Activated naive CD4-positive, alpha-beta T cell treated with anti-CD3 and anti-CD28 coated beads, Interleukin-2, amount 50 U/mL, for 24 hours (primary cell): Measurements from ENCODE around the gene MYPOP.
A peak's percentile ranks its signal among the peaks of the same experiment; 100 is the strongest.

Experiments
- H3K27ac Mint-ChIP-seq: one replicate; pipeline ENCODE4 v1.8.0; 2021; ENCODE audit warnings: mild to moderate bottlenecking, mixed read lengths
- H3K27me3 Mint-ChIP-seq: one replicate; pipeline ENCODE4 v1.8.0; 2021; ENCODE audit warnings: mixed read lengths
- H3K36me3 Mint-ChIP-seq: one replicate; pipeline ENCODE4 v1.8.0; 2021; ENCODE audit warnings: mixed read lengths
- H3K4me1 Mint-ChIP-seq: one replicate; pipeline ENCODE4 v1.8.0; 2021; ENCODE audit warnings: mixed read lengths
- H3K4me3 Mint-ChIP-seq: one replicate; pipeline ENCODE4 v1.8.0; 2021; ENCODE audit warnings: mild to moderate bottlenecking, mixed read lengths
- H3K9me3 Mint-ChIP-seq: one replicate; pipeline ENCODE4 v1.8.0; 2021; ENCODE audit warnings: mixed read lengths

Gene MYPOP

GRCh38 chr19:45901912-45902650 is at the start of gene MYPOP:
TSS of gene MYPOP (minus strand) at chr19:45902613. CDS start at chr19:45901773, 840 bp downstream.
- no peaks in the 10 kb centered on the region for H3K27me3 Mint-ChIP-seq
- H3K4me1 Mint-ChIP-seq, result peaks cover 10% of the 10 kb centered on the region

GRCh38 chr19:45947926-45948325 is 45.5 kb upstream of the MYPOP start:
- Mint-ChIP-seq H3K9me3 (no peaks in the 10 kb centered on the region), H3K4me1 (no peaks in the 10 kb centered on the region), H3K36me3 (peaks cover 2% of the 10 kb centered on the region), H3K27me3 (peaks cover 14% of the 10 kb centered on the region), H3K4me3 (no peak overlapping the region), H3K27ac (no peak overlapping the region)

More at GRCh38 chr19:45901912-45902650, at the start of gene MYPOP:
- no peaks in the 10 kb centered on the region for H3K9me3 Mint-ChIP-seq
- H3K36me3 Mint-ChIP-seq, result no peaks in the 10 kb centered on the region
- H3K27ac Mint-ChIP-seq, result peak within 1 kb of the TSS; percentile 91
- H3K4me3 Mint-ChIP-seq, result peak within 1 kb of the TSS; percentile 95

GRCh38 chr19:45940515-45940805 is 38.0 kb upstream of the MYPOP start:
- no peaks in the 10 kb centered on the region for H3K36me3 Mint-ChIP-seq
- H3K4me1 Mint-ChIP-seq, result no peaks in the 10 kb centered on the region
- H3K9me3 Mint-ChIP-seq, result no peaks in the 10 kb centered on the region
- peaks cover 19% of the 10 kb centered on the region for H3K27me3 Mint-ChIP-seq
- H3K4me3 Mint-ChIP-seq, result no peak overlapping the region
- H3K27ac Mint-ChIP-seq, result no peak overlapping the region

GRCh38 chr19:45939792-45940514 is 37.5 kb upstream of the MYPOP start:
- Mint-ChIP-seq H3K4me1 (no peaks in the 10 kb centered on the region), H3K36me3 (no peaks in the 10 kb centered on the region), H3K4me3 (no peak overlapping the region), H3K27me3 (peaks cover 21% of the 10 kb centered on the region), H3K27ac (no peak overlapping the region), H3K9me3 (no peaks in the 10 kb centered on the region)

- no peak overlapping the region for H3K27ac Mint-ChIP-seq
- no peaks in the 10 kb centered on the region for H3K9me3 Mint-ChIP-seq
- no peaks in the 10 kb centered on the region for H3K36me3 Mint-ChIP-seq
- no peak overlapping the region for H3K4me3 Mint-ChIP-seq
- H3K27me3 Mint-ChIP-seq, result peaks cover 27% of the 10 kb centered on the region
- no peaks in the 10 kb centered on the region for H3K4me1 Mint-ChIP-seq
Observed at GRCh38 chr19:45938733-45939319, 36.4 kb upstream of the MYPOP start.

GRCh38 chr19:45935267-45935666 is 32.9 kb upstream of the MYPOP start:
- no peak overlapping the region for H3K4me3 Mint-ChIP-seq

GRCh38 chr19:45934551-45935230 is 32.3 kb upstream of the MYPOP start:
- no peak overlapping the region for H3K4me3 Mint-ChIP-seq
- H3K27ac Mint-ChIP-seq, result no peak overlapping the region
- H3K27me3 Mint-ChIP-seq, result peaks cover 25% of the 10 kb centered on the region
- H3K4me1 Mint-ChIP-seq, result no peaks in the 10 kb centered on the region
- H3K9me3 Mint-ChIP-seq, result no peaks in the 10 kb centered on the region
- H3K36me3 Mint-ChIP-seq, result no peaks in the 10 kb centered on the region

More at GRCh38 chr19:45935267-45935666, 32.9 kb upstream of the MYPOP start:
- Mint-ChIP-seq H3K9me3 (no peaks in the 10 kb centered on the region), H3K27ac (no peak overlapping the region), H3K4me1 (no peaks in the 10 kb centered on the region), H3K36me3 (no peaks in the 10 kb centered on the region), H3K27me3 (peaks cover 25% of the 10 kb centered on the region)

- peaks cover 21% of the 10 kb centered on the region for H3K27me3 Mint-ChIP-seq
- H3K4me3 Mint-ChIP-seq, result no peak overlapping the region
- H3K36me3 Mint-ChIP-seq, result no peaks in the 10 kb centered on the region
- no peaks in the 10 kb centered on the region for H3K4me1 Mint-ChIP-seq
- H3K9me3 Mint-ChIP-seq, result no peaks in the 10 kb centered on the region
- no peak overlapping the region for H3K27ac Mint-ChIP-seq
Observed at GRCh38 chr19:45933759-45934158, 31.3 kb upstream of the MYPOP start.

GRCh38 chr19:45931055-45931454 is 28.6 kb upstream of the MYPOP start:
- H3K4me1 Mint-ChIP-seq, result peaks cover 9% of the 10 kb centered on the region
- H3K4me3 Mint-ChIP-seq, result no peak overlapping the region
- no peaks in the 10 kb centered on the region for H3K36me3 Mint-ChIP-seq
- no peak overlapping the region for H3K27ac Mint-ChIP-seq
- H3K9me3 Mint-ChIP-seq, result no peaks in the 10 kb centered on the region
- peaks cover 16% of the 10 kb centered on the region for H3K27me3 Mint-ChIP-seq

- H3K4me3 Mint-ChIP-seq, result no peak overlapping the region
- H3K9me3 Mint-ChIP-seq, result no peaks in the 10 kb centered on the region
Observed at GRCh38 chr19:45929247-45929646, 26.8 kb upstream of the MYPOP start.

GRCh38 chr19:45927565-45928261 is 25.3 kb upstream of the MYPOP start:
- H3K36me3 Mint-ChIP-seq, result no peaks in the 10 kb centered on the region
- H3K4me3 Mint-ChIP-seq, result no peak overlapping the region
- peaks cover 9% of the 10 kb centered on the region for H3K4me1 Mint-ChIP-seq
- H3K9me3 Mint-ChIP-seq, result no peaks in the 10 kb centered on the region
- no peak overlapping the region for H3K27ac Mint-ChIP-seq
- peaks cover 2% of the 10 kb centered on the region for H3K27me3 Mint-ChIP-seq

More at GRCh38 chr19:45929247-45929646, 26.8 kb upstream of the MYPOP start:
- no peak overlapping the region for H3K27ac Mint-ChIP-seq
- no peaks in the 10 kb centered on the region for H3K36me3 Mint-ChIP-seq
- H3K4me1 Mint-ChIP-seq, result peaks cover 9% of the 10 kb centered on the region
- peaks cover 6% of the 10 kb centered on the region for H3K27me3 Mint-ChIP-seq

- H3K4me1 Mint-ChIP-seq, result peaks cover 9% of the 10 kb centered on the region
- no peaks in the 10 kb centered on the region for H3K9me3 Mint-ChIP-seq
- no peaks in the 10 kb centered on the region for H3K36me3 Mint-ChIP-seq
- H3K4me3 Mint-ChIP-seq, result no peak overlapping the region
- H3K27ac Mint-ChIP-seq, result no peak overlapping the region
- no peaks in the 10 kb centered on the region for H3K27me3 Mint-ChIP-seq
Observed at GRCh38 chr19:45924891-45925447, 22.6 kb upstream of the MYPOP start.

GRCh38 chr19:45922281-45922680 is 19.9 kb upstream of the MYPOP start:
- Mint-ChIP-seq H3K36me3 (no peaks in the 10 kb centered on the region), H3K4me3 (no peak overlapping the region), H3K9me3 (no peaks in the 10 kb centered on the region), H3K27ac (no peak overlapping the region), H3K27me3 (no peaks in the 10 kb centered on the region), H3K4me1 (no peaks in the 10 kb centered on the region)

GRCh38 chr19:45920458-45920857 is 18.0 kb upstream of the MYPOP start:
- Mint-ChIP-seq H3K36me3 (no peaks in the 10 kb centered on the region), H3K4me3 (no peak overlapping the region), H3K27ac (no peak overlapping the region)

GRCh38 chr19:45919678-45920077 is 17.3 kb upstream of the MYPOP start:
- H3K27ac Mint-ChIP-seq, result no peak overlapping the region
- no peaks in the 10 kb centered on the region for H3K4me1 Mint-ChIP-seq
- peaks cover 6% of the 10 kb centered on the region for H3K27me3 Mint-ChIP-seq
- no peaks in the 10 kb centered on the region for H3K9me3 Mint-ChIP-seq
- no peak overlapping the region for H3K4me3 Mint-ChIP-seq
- H3K36me3 Mint-ChIP-seq, result no peaks in the 10 kb centered on the region

More at GRCh38 chr19:45920458-45920857, 18.0 kb upstream of the MYPOP start:
- Mint-ChIP-seq H3K4me1 (no peaks in the 10 kb centered on the region), H3K27me3 (peaks cover 4% of the 10 kb centered on the region), H3K9me3 (no peaks in the 10 kb centered on the region)
